Fibroblast of the aortic adventitia (primary cell): ENCODE data around the gene FIP1L1. TPM values are rescaled to one million over a fixed set of nuclear protein-coding genes. Genes with fewer than 3 reads are reported as not detected.

Source experiments
- DNase-seq: peaks from one replicate; pipeline ENCODE4 v3.0.0-alpha.2; 2010; ENCODE audit warnings: low read depth
- H3K4me3 ChIP-seq: 2 replicates; pipeline ENCODE4 v1.5.1; 2011; ENCODE audit warnings: low read depth, mild to moderate bottlenecking, control low read depth, low read length, moderate library complexity
- CTCF ChIP-seq: IDR thresholded peaks from 2 replicates; pipeline ENCODE4 v1.5.1; 2011; ENCODE audit warnings: mild to moderate bottlenecking, low read length, control low read depth, inconsistent platforms; ENCODE audit not compliant: insufficient read depth
- total RNA-seq: library from RNA; depleted of rRNA; stranded (reverse); fragments of >200 nt; gene quantifications from 2 replicates; pipeline ENCODE4 v1.2.3, GENCODE V29; 2012; ENCODE audit warnings: low replicate concordance

FIP1L1 gene
- total RNA-seq, 1 donor: 115 TPM

GRCh38 chr4:53453385-53453784 is 75.9 kb downstream of the FIP1L1 start:
- TF ChIP-seq CTCF: no peak
- DNase-seq: peak; percentile 50
- H3K4me3 ChIP-seq: no peak overlapping the region

DNA sequence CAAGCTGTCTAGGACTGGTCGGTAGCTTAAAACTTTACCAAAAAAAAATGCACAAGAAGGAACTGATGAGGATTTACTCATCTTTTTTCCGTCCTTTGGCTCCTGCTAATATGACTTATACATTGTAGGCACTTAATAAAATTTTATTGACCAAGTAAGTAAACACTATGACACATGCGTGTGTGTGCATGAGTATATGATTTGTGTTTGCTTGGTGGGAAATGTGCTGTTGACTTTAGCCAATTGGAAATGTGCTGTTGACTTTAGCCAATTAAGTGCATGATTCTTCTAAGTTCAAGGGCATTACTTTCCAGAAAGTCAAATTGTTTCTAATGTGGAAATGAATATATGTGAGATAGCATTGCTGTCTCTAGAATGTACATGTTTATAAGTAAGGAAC is 78.3 kb downstream of the FIP1L1 start:
- no peak for TF ChIP-seq CTCF
- no peak overlapping the region for H3K4me3 ChIP-seq
- DNase-seq: no peak

DNA sequence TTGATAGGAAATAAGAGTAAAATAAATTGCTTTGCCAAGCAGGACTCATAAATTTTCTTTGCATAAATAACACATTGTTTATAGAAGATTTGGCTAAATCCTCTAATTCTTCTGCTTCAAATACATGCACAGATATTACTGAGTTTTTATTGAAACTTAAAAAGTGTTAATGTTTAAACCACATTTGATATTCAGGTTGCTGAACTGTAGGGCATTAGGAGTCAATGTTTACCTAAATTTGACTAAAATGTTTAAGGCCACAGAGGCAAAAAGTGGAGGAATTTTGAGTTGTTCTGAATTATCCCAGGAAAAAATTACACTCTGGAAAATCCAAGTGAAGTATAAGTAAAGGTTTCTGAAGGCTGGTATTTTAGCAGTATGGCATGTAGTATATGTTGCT is 78.7 kb downstream of the FIP1L1 start:
- no peak overlapping the region for H3K4me3 ChIP-seq
- no peak for TF ChIP-seq CTCF
- DNase-seq: no peak

GRCh38 chr4:53459548-53459947 is 82.1 kb downstream of the FIP1L1 start:
- no peak for TF ChIP-seq CTCF
- H3K4me3 ChIP-seq: no peak overlapping the region
- peak; percentile 63 for DNase-seq

- TF ChIP-seq CTCF: no peak
- DNase-seq: peak; percentile 84
- H3K4me3 ChIP-seq: no peak overlapping the region
Measured at GRCh38 chr4:53461244-53461643, 83.8 kb downstream of the FIP1L1 start.

DNA sequence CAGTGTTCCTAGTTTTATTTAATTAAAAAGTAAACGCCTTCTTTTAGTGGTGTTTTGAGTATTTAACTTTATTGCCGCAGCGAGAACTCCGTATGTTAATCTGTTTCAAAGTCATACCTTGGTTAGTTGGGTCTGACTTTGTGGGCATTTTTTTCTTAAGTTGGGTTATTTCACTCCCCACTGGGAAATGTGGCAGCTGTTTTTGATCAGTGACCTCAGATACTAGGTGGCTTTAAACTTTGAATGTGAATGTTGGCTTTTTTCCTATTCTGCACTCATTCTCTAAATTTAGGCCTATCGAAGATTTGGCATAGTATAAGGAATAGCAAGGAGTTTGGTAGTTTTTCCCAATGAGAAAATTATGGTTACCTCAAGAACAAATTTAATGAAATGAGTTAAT is 85.9 kb downstream of the FIP1L1 start:
- peak; percentile 65 for DNase-seq
- H3K4me3 ChIP-seq: no peak overlapping the region
- TF ChIP-seq CTCF: no peak

DNA sequence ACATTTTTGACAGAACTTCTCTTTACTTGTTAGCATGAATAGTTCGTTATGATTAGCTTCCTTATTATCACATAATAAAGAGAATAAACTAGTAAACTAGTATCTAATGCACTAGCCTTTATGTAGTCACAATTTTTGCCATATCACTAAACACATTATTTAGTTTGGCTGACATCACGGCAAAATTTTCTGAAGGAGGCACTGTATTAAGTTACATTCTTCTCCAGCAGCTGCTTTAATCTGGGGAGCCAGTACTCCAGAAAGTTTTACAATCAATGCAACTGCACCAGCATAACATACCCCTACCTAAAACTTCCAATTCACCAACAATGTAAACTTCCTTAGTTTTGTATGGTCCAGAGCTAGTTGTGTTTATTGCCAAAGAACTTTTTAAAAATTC is 87.8 kb downstream of the FIP1L1 start:
- no peak overlapping the region for H3K4me3 ChIP-seq
- TF ChIP-seq CTCF: no peak
- peak; percentile 43 for DNase-seq
